ENCODE measurements around the gene FOCAD.

FOCAD gene

GRCh38 chr9:20880271-20880670 lies 196.2 kb downstream of the FOCAD start:
- WGBS (ENCODE audit: extremely low coverage, insufficient coverage, low lambda C conversion rate) = no CpG with 5 or more reads among the region's 2 CpGs
- H3K4ac ChIP-seq (ENCODE audit: low read depth, low read length) = no peak overlapping the region
- no peak overlapping the region for H3K4me2 ChIP-seq (ENCODE audit: low read length)
- H3K27ac ChIP-seq (ENCODE audit: low read depth, low read length) = no peak overlapping the region
- H3K23ac ChIP-seq (ENCODE audit: low read length) = no peak overlapping the region
- no peak overlapping the region for H3K9ac ChIP-seq (ENCODE audit: low read length)
- no peaks in the 10 kb centered on the region for H3K27me3 ChIP-seq (ENCODE audit: insufficient read depth, low read length, poor library complexity)
- no peak overlapping the region for H3K18ac ChIP-seq (ENCODE audit: low read length)
- H3K4me1 ChIP-seq (ENCODE audit: control insufficient read depth, low read depth, low read length) = no peaks in the 10 kb centered on the region
- H3K56ac ChIP-seq (ENCODE audit: low read length) = no peak overlapping the region
- no peak overlapping the region for H2BK5ac ChIP-seq (ENCODE audit: low read length)
- no peak overlapping the region for H4K8ac ChIP-seq (ENCODE audit: low read depth, low read length)
- no peak overlapping the region for H4K5ac ChIP-seq (ENCODE audit: low read length)
- DNase-seq = no peak
- no peak overlapping the region for H3K4me3 ChIP-seq (ENCODE audit: low read length)
- H3K79me1 ChIP-seq (ENCODE audit: low read length) = no peaks in the 10 kb centered on the region
- no peaks in the 10 kb centered on the region for H3K79me2 ChIP-seq (ENCODE audit: control insufficient read depth, insufficient read depth, low read length)
- H3K36me3 ChIP-seq (ENCODE audit: control insufficient read depth, insufficient read depth, low read length) = no peaks in the 10 kb centered on the region
- no peak overlapping the region for H2BK120ac ChIP-seq (ENCODE audit: low read depth, low read length)
- H2BK15ac ChIP-seq (replicated peaks; ENCODE audit: low read depth) = no peak overlapping the region
- H2AK5ac ChIP-seq (ENCODE audit: low read length) = no peak overlapping the region

- Histone ChIP-seq H3K18ac (ENCODE audit: low read length) (no peak overlapping the region), H2AK5ac (ENCODE audit: low read length) (no peak overlapping the region), H4K5ac (ENCODE audit: low read length) (no peak overlapping the region), H3K4ac (ENCODE audit: low read depth, low read length) (no peak overlapping the region), H3K79me2 (ENCODE audit: control insufficient read depth, insufficient read depth, low read length) (no peaks in the 10 kb centered on the region), H3K9ac (ENCODE audit: low read length) (no peak overlapping the region), H2BK15ac (replicated peaks; ENCODE audit: low read depth) (no peak overlapping the region), H3K27ac (ENCODE audit: low read depth, low read length) (no peak overlapping the region), H3K4me3 (ENCODE audit: low read length) (no peak overlapping the region), H2BK120ac (ENCODE audit: low read depth, low read length) (no peak overlapping the region), H3K79me1 (ENCODE audit: low read length) (no peaks in the 10 kb centered on the region), H3K4me2 (ENCODE audit: low read length) (no peak overlapping the region), H3K27me3 (ENCODE audit: insufficient read depth, low read length, poor library complexity) (no peaks in the 10 kb centered on the region), H3K56ac (ENCODE audit: low read length) (no peak overlapping the region), H3K36me3 (ENCODE audit: control insufficient read depth, insufficient read depth, low read length) (no peaks in the 10 kb centered on the region), H3K23ac (ENCODE audit: low read length) (no peak overlapping the region), H4K8ac (ENCODE audit: low read depth, low read length) (no peak overlapping the region), H2BK5ac (ENCODE audit: low read length) (no peak overlapping the region), H3K4me1 (ENCODE audit: control insufficient read depth, low read depth, low read length) (no peaks in the 10 kb centered on the region)
- DNase-seq = no peak
- WGBS (ENCODE audit: extremely low coverage, insufficient coverage, low lambda C conversion rate) = no CpG with 5 or more reads among the region's 2 CpGs
Observed at GRCh38 chr9:20880675-20881074, 196.6 kb downstream of the FOCAD start.

GRCh38 chr9:20884985-20885593 lies 201.0 kb downstream of the FOCAD start:
- Histone ChIP-seq H3K27me3 (ENCODE audit: insufficient read depth, low read length, poor library complexity) (no peaks in the 10 kb centered on the region), H3K23ac (ENCODE audit: low read length) (no peak overlapping the region), H3K9ac (ENCODE audit: low read length) (no peak overlapping the region), H3K36me3 (ENCODE audit: control insufficient read depth, insufficient read depth, low read length) (no peaks in the 10 kb centered on the region), H3K4me1 (ENCODE audit: control insufficient read depth, low read depth, low read length) (no peaks in the 10 kb centered on the region), H3K56ac (ENCODE audit: low read length) (no peak overlapping the region), H2AK5ac (ENCODE audit: low read length) (no peak overlapping the region), H3K4me3 (ENCODE audit: low read length) (no peak overlapping the region), H4K8ac (ENCODE audit: low read depth, low read length) (no peak overlapping the region), H4K5ac (ENCODE audit: low read length) (no peak overlapping the region), H2BK120ac (ENCODE audit: low read depth, low read length) (no peak overlapping the region), H3K79me1 (ENCODE audit: low read length) (no peaks in the 10 kb centered on the region), H2BK15ac (replicated peaks; ENCODE audit: low read depth) (no peak overlapping the region), H3K4ac (ENCODE audit: low read depth, low read length) (no peak overlapping the region), H3K4me2 (ENCODE audit: low read length) (no peak overlapping the region), H3K27ac (ENCODE audit: low read depth, low read length) (no peak overlapping the region), H3K18ac (ENCODE audit: low read length) (no peak overlapping the region), H2BK5ac (ENCODE audit: low read length) (no peak overlapping the region), H3K79me2 (ENCODE audit: control insufficient read depth, insufficient read depth, low read length) (no peaks in the 10 kb centered on the region)
- DNase-seq = peak; percentile 63
- no CpG with 5 or more reads among the region's 5 CpGs for WGBS (ENCODE audit: extremely low coverage, insufficient coverage, low lambda C conversion rate)

GRCh38 chr9:20898885-20899554 lies 215.0 kb downstream of the FOCAD start:
- H4K5ac ChIP-seq (ENCODE audit: low read length) = no peak overlapping the region
- no peak overlapping the region for H2BK15ac ChIP-seq (replicated peaks; ENCODE audit: low read depth)
- H3K56ac ChIP-seq (ENCODE audit: low read length) = no peak overlapping the region
- H4K8ac ChIP-seq (ENCODE audit: low read depth, low read length) = no peak overlapping the region
- DNase-seq = peak; percentile 8
- no peaks in the 10 kb centered on the region for H3K36me3 ChIP-seq (ENCODE audit: control insufficient read depth, insufficient read depth, low read length)
- no peak overlapping the region for H3K4me3 ChIP-seq (ENCODE audit: low read length)
- no peak overlapping the region for H2BK120ac ChIP-seq (ENCODE audit: low read depth, low read length)
- H3K27ac ChIP-seq (ENCODE audit: low read depth, low read length) = no peak overlapping the region
- H3K18ac ChIP-seq (ENCODE audit: low read length) = no peak overlapping the region
- no peak overlapping the region for H3K23ac ChIP-seq (ENCODE audit: low read length)
- no peaks in the 10 kb centered on the region for H3K4me1 ChIP-seq (ENCODE audit: control insufficient read depth, low read depth, low read length)
- H2AK5ac ChIP-seq (ENCODE audit: low read length) = no peak overlapping the region
- H3K4ac ChIP-seq (ENCODE audit: low read depth, low read length) = no peak overlapping the region
- H3K9ac ChIP-seq (ENCODE audit: low read length) = no peak overlapping the region
- no peak overlapping the region for H3K4me2 ChIP-seq (ENCODE audit: low read length)
- no peaks in the 10 kb centered on the region for H3K79me2 ChIP-seq (ENCODE audit: control insufficient read depth, insufficient read depth, low read length)
- H3K79me1 ChIP-seq (ENCODE audit: low read length) = no peaks in the 10 kb centered on the region
- H2BK5ac ChIP-seq (ENCODE audit: low read length) = no peak overlapping the region
- no peaks in the 10 kb centered on the region for H3K27me3 ChIP-seq (ENCODE audit: insufficient read depth, low read length, poor library complexity)

- WGBS (ENCODE audit: extremely low coverage, insufficient coverage, low lambda C conversion rate) = no CpG with 5 or more reads among the region's 5 CpGs
- no peaks in the 10 kb centered on the region for H3K79me2 ChIP-seq (ENCODE audit: control insufficient read depth, insufficient read depth, low read length)
Observed at GRCh38 chr9:20903212-20903611, 219.2 kb downstream of the FOCAD start.

GRCh38 chr9:20904995-20905394 lies 220.9 kb downstream of the FOCAD start:
- H3K4me1 ChIP-seq (ENCODE audit: control insufficient read depth, low read depth, low read length) = peaks cover 2% of the 10 kb centered on the region
- no peak overlapping the region for H3K4ac ChIP-seq (ENCODE audit: low read depth, low read length)
- no peak overlapping the region for H2BK15ac ChIP-seq (replicated peaks; ENCODE audit: low read depth)
- DNase-seq = no peak
- no peaks in the 10 kb centered on the region for H3K79me2 ChIP-seq (ENCODE audit: control insufficient read depth, insufficient read depth, low read length)
- H3K18ac ChIP-seq (ENCODE audit: low read length) = no peak overlapping the region
- no peak overlapping the region for H3K27ac ChIP-seq (ENCODE audit: low read depth, low read length)
- no peak overlapping the region for H3K9ac ChIP-seq (ENCODE audit: low read length)
- no peak overlapping the region for H4K5ac ChIP-seq (ENCODE audit: low read length)
- H2AK5ac ChIP-seq (ENCODE audit: low read length) = no peak overlapping the region
- WGBS (ENCODE audit: extremely low coverage, insufficient coverage, low lambda C conversion rate) = no CpG with 5 or more reads among the region's 1 CpG
- no peak overlapping the region for H3K4me3 ChIP-seq (ENCODE audit: low read length)
- H4K8ac ChIP-seq (ENCODE audit: low read depth, low read length) = no peak overlapping the region
- H3K79me1 ChIP-seq (ENCODE audit: low read length) = no peaks in the 10 kb centered on the region
- no peak overlapping the region for H2BK5ac ChIP-seq (ENCODE audit: low read length)
- no peak overlapping the region for H3K23ac ChIP-seq (ENCODE audit: low read length)
- no peaks in the 10 kb centered on the region for H3K36me3 ChIP-seq (ENCODE audit: control insufficient read depth, insufficient read depth, low read length)
- no peak overlapping the region for H3K4me2 ChIP-seq (ENCODE audit: low read length)
- H2BK120ac ChIP-seq (ENCODE audit: low read depth, low read length) = no peak overlapping the region
- no peaks in the 10 kb centered on the region for H3K27me3 ChIP-seq (ENCODE audit: insufficient read depth, low read length, poor library complexity)
- H3K56ac ChIP-seq (ENCODE audit: low read length) = no peak overlapping the region

More at GRCh38 chr9:20903212-20903611, 219.2 kb downstream of the FOCAD start:
- no peak overlapping the region for H3K18ac ChIP-seq (ENCODE audit: low read length)
- H2BK15ac ChIP-seq (replicated peaks; ENCODE audit: low read depth) = no peak overlapping the region
- no peak overlapping the region for H4K8ac ChIP-seq (ENCODE audit: low read depth, low read length)
- no peak overlapping the region for H3K4me2 ChIP-seq (ENCODE audit: low read length)
- H3K4me3 ChIP-seq (ENCODE audit: low read length) = no peak overlapping the region
- H3K4ac ChIP-seq (ENCODE audit: low read depth, low read length) = no peak overlapping the region
- H3K23ac ChIP-seq (ENCODE audit: low read length) = no peak overlapping the region
- H3K4me1 ChIP-seq (ENCODE audit: control insufficient read depth, low read depth, low read length) = peaks cover 2% of the 10 kb centered on the region
- H3K56ac ChIP-seq (ENCODE audit: low read length) = no peak overlapping the region
- no peak overlapping the region for H3K27ac ChIP-seq (ENCODE audit: low read depth, low read length)
- no peaks in the 10 kb centered on the region for H3K27me3 ChIP-seq (ENCODE audit: insufficient read depth, low read length, poor library complexity)
- peak; percentile 5 for DNase-seq
- H4K5ac ChIP-seq (ENCODE audit: low read length) = no peak overlapping the region
- no peak overlapping the region for H2AK5ac ChIP-seq (ENCODE audit: low read length)
- H3K9ac ChIP-seq (ENCODE audit: low read length) = no peak overlapping the region
- H3K36me3 ChIP-seq (ENCODE audit: control insufficient read depth, insufficient read depth, low read length) = no peaks in the 10 kb centered on the region
- no peak overlapping the region for H2BK5ac ChIP-seq (ENCODE audit: low read length)
- H2BK120ac ChIP-seq (ENCODE audit: low read depth, low read length) = no peak overlapping the region
- H3K79me1 ChIP-seq (ENCODE audit: low read length) = no peaks in the 10 kb centered on the region
